AG04449 (cell line): Measurements from ENCODE around the gene BACH2.

Source experiments
- CTCF ChIA-PET: fragments of 350-600 bp; formaldehyde crosslinking; extraction: SDS; loops from one replicate; lab custom pipeline; 2021; ENCODE audit warnings: antibody characterized with exemption; lab: Yijun Ruan, JAX
- POLR2A ChIA-PET: fragments of 400-600, 350-600 bp; formaldehyde crosslinking; extraction: SDS; loops from one replicate; lab custom pipeline; 2020; ENCODE audit warnings: antibody characterized with exemption, inconsistent platforms; lab: Yijun Ruan, JAX
- DNase-seq: peaks from one replicate; pipeline ENCODE4 v3.0.0-alpha.2; 2010; ENCODE audit warnings: low read depth, low spot score
- H3K4me3 ChIP-seq: 2 replicates; pipeline ENCODE4 v1.5.1; 2011; ENCODE audit warnings: low read depth, mild to moderate bottlenecking, control low read depth, low read length
- TF ChIP-seq, protein P1 (sequence below): IDR thresholded peaks from one replicate; pipeline ENCODE4 v1.5.1; 2011; ENCODE audit warnings: mild to moderate bottlenecking, moderate library complexity, low read length, control low read depth, inconsistent platforms; ENCODE audit not compliant: insufficient read depth; ENCODE audit errors: missing control alignments

BACH2 gene

DNA sequence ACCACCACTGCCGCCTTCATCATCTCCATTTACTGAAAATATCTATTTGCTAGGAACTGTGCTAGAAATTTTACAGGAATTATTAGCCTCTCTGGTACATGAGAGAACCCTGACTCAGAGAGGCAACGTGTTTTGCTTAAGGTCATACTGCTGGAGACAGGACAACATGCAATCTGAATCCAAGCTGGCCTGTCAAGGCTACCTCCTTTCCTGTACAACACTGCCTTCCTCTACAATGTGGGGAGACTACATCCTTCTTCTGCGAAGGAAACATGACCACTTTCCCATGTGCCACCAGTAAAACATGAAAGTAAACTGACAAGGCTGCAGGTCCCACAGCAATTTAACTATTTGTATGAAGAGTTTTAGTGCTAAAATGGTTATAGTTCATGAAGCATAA is 200.9 kb downstream of the BACH2 start:
- H3K4me3 ChIP-seq, result no peak overlapping the region
- CTCF ChIA-PET, result interaction anchor here (1.3 to 1.4 kb wide), 2 partner anchors 12 to 20 kb away, joined by 3 to 4 read pairs; no protein-coding TSS in a partner anchor
- no peak for DNase-seq
- POLR2A ChIA-PET, result no interaction called here
- TF ChIP-seq, protein P1, sequence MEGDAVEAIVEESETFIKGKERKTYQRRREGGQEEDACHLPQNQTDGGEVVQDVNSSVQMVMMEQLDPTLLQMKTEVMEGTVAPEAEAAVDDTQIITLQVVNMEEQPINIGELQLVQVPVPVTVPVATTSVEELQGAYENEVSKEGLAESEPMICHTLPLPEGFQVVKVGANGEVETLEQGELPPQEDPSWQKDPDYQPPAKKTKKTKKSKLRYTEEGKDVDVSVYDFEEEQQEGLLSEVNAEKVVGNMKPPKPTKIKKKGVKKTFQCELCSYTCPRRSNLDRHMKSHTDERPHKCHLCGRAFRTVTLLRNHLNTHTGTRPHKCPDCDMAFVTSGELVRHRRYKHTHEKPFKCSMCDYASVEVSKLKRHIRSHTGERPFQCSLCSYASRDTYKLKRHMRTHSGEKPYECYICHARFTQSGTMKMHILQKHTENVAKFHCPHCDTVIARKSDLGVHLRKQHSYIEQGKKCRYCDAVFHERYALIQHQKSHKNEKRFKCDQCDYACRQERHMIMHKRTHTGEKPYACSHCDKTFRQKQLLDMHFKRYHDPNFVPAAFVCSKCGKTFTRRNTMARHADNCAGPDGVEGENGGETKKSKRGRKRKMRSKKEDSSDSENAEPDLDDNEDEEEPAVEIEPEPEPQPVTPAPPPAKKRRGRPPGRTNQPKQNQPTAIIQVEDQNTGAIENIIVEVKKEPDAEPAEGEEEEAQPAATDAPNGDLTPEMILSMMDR, result no peak

GRCh38 chr6:90095145-90095544 is 201.5 kb downstream of the BACH2 start:
- TF ChIP-seq, protein P1, result no peak
- no peak overlapping the region for H3K4me3 ChIP-seq
- ChIA-PET CTCF (interaction anchor here (1.4 kb wide), 1 partner anchor 12 kb away, joined by 4 read pairs; no protein-coding TSS in a partner anchor), POLR2A (no interaction called here)
- DNase-seq, result no peak

- POLR2A ChIA-PET, result no interaction called here
- CTCF ChIA-PET, result interaction anchor here (1.4 kb wide), 1 partner anchor 150 kb away, joined by 4 read pairs; no protein-coding TSS in a partner anchor
- no peak for DNase-seq
- TF ChIP-seq, protein P1, result no peak
- no peak overlapping the region for H3K4me3 ChIP-seq
Measured at GRCh38 chr6:90093558-90094073, 203.0 kb downstream of the BACH2 start.

GRCh38 chr6:90090866-90091265 is 205.8 kb downstream of the BACH2 start:
- no peak overlapping the region for H3K4me3 ChIP-seq
- POLR2A ChIA-PET, result no interaction called here
- no peak for DNase-seq
- CTCF ChIA-PET, result interaction anchor here (1.4 kb wide), 1 partner anchor 390 kb away, joined by 3 read pairs; no protein-coding TSS in a partner anchor
- TF ChIP-seq, protein P1, result no peak

- POLR2A ChIA-PET, result interaction anchor here (0.6 kb wide), 1 partner anchor 140 kb away, joined by 3 read pairs; no protein-coding TSS in a partner anchor
- H3K4me3 ChIP-seq, result no peak overlapping the region
- no peak for DNase-seq
- TF ChIP-seq, protein P1, result no peak
- CTCF ChIA-PET, result no interaction called here
Measured at GRCh38 chr6:90088009-90088408, 208.6 kb downstream of the BACH2 start.

DNA sequence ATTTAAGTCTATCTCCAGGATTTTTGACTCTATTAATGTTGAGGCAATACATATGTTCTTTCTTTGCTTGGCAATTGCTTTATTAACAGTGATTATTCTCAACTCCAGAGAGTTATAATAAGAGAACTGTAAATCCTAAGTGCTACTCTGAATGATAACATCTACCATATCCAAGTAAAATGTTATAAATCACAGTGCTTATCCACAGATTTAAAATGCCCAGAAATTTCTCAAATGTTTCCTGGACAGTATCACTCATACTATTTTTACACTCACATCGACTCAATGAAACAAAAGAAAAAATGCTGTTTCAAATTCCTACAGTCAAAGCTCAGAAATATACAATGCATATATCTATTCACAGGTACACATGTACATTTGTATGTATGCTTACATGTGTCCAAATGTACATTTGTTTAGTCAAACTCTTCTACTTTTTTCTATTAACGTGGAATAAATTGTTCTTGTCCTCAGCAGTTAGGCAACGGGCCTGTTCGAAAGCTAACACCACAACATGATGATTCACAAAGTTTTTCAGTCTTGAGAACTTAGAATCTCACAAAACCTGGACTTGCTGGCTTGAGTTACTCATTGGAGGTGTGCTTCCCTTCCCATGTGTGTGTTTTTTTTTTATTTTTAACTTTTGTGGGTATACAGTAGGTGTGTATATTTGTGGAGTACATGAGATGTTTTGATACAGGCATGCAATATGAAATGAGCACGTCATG is 209.4 kb downstream of the BACH2 start:
- CTCF ChIA-PET, result no interaction called here
- TF ChIP-seq, protein P1, result no peak
- POLR2A ChIA-PET, result interaction anchor here (0.6 kb wide), 1 partner anchor 141 kb away, joined by 3 read pairs; no protein-coding TSS in a partner anchor
- no peak for DNase-seq
- H3K4me3 ChIP-seq, result no peak overlapping the region
